ENCODE data around the gene AGAP3. TPM values are rescaled to one million over a fixed set of nuclear protein-coding genes. Genes with fewer than 3 reads are reported as not detected.

AGAP3 gene
- total RNA-seq, 1 donor from 2014 or later = 156 TPM

- H2AFZ ChIP-seq (ENCODE audit: low read depth, low read length) = peak within 1 kb of the TSS; percentile 86
- Mint-ChIP-seq H3K36me3 (ENCODE audit: low read depth, unreplicated experiment) (peaks cover under 1% of the 10 kb centered on the region), H3K4me1 (ENCODE audit: low read depth, unreplicated experiment) (peaks cover 20% of the 10 kb centered on the region), H3K27ac (ENCODE audit: unreplicated experiment) (peak within 1 kb of the TSS; percentile 79), H3K4me3 (ENCODE audit: unreplicated experiment) (peak within 1 kb of the TSS; percentile 88), H3K27me3 (ENCODE audit: low read depth, unreplicated experiment) (no peaks in the 10 kb centered on the region), H3K9me3 (ENCODE audit: unreplicated experiment) (no peaks in the 10 kb centered on the region)
- H3K9me3 ChIP-seq (ENCODE audit: insufficient read depth, low read depth, low read length) = no peaks in the 10 kb centered on the region
- peaks cover 47% of the 10 kb centered on the region for H3K4me1 ChIP-seq (ENCODE audit: insufficient read depth, low read length)
- H3K9ac ChIP-seq (ENCODE audit: low read length) = peak within 1 kb of the TSS; percentile 95
- TF ChIP-seq CTCF (IDR thresholded peaks at IDR 0.05; ENCODE audit: insufficient read depth, low read depth, low read length) = no peak
- TF ChIP-seq EZH2 (IDR thresholded peaks at IDR 0.05; ENCODE audit: insufficient read depth, low read length) = no peak
- H3K4me3 ChIP-seq (ENCODE audit: insufficient read depth, low read depth, low read length) = peak within 1 kb of the TSS; percentile 62
- peaks cover 52% of the 10 kb centered on the region for H3K79me2 ChIP-seq (ENCODE audit: insufficient read depth, low read length)
- H3K4me2 ChIP-seq (ENCODE audit: low read length) = peak within 1 kb of the TSS; percentile 87
- DNase-seq (ENCODE audit: low read depth) = no peak
- FAIRE-seq = no peak
- H3K27ac ChIP-seq (ENCODE audit: low read depth, low read length) = peak within 1 kb of the TSS; percentile 58
- peaks cover 29% of the 10 kb centered on the region for H4K20me1 ChIP-seq (ENCODE audit: insufficient read depth, low read length)
- H3K36me3 ChIP-seq (ENCODE audit: insufficient read depth, low read length) = no peaks in the 10 kb centered on the region
- no peaks in the 10 kb centered on the region for H3K27me3 ChIP-seq (ENCODE audit: insufficient read depth, low read length)
Measured at GRCh38 chr7:151083071-151083823, 3.0 kb upstream of the AGAP3 start, which contains the start of gene TMUB1. Gene TMUB1, minus strand, starts transcription at chr7:151083493. Its CDS starts 930 bp downstream, at chr7:151082563.

GRCh38 chr7:151083824-151084160 lies 2.5 kb upstream of the AGAP3 start:
- Histone ChIP-seq H4K20me1 (ENCODE audit: insufficient read depth, low read length) (peaks cover 29% of the 10 kb centered on the region), H3K9me3 (ENCODE audit: insufficient read depth, low read depth, low read length) (no peaks in the 10 kb centered on the region), H3K9ac (ENCODE audit: low read length) (peak overlapping the region; percentile 95), H3K4me3 (ENCODE audit: insufficient read depth, low read depth, low read length) (peak overlapping the region; percentile 62), H3K27ac (ENCODE audit: low read depth, low read length) (no peak overlapping the region), H3K4me1 (ENCODE audit: insufficient read depth, low read length) (peaks cover 50% of the 10 kb centered on the region), H2AFZ (ENCODE audit: low read depth, low read length) (peak overlapping the region; percentile 86), H3K27me3 (ENCODE audit: insufficient read depth, low read length) (no peaks in the 10 kb centered on the region), H3K79me2 (ENCODE audit: insufficient read depth, low read length) (peaks cover 52% of the 10 kb centered on the region), H3K4me2 (ENCODE audit: low read length) (peak overlapping the region; percentile 87), H3K36me3 (ENCODE audit: insufficient read depth, low read length) (no peaks in the 10 kb centered on the region)
- Mint-ChIP-seq H3K9me3 (ENCODE audit: unreplicated experiment) (no peaks in the 10 kb centered on the region), H3K27ac (ENCODE audit: unreplicated experiment) (no peak overlapping the region), H3K4me3 (ENCODE audit: unreplicated experiment) (peak overlapping the region; percentile 76), H3K27me3 (ENCODE audit: low read depth, unreplicated experiment) (no peaks in the 10 kb centered on the region), H3K36me3 (ENCODE audit: low read depth, unreplicated experiment) (no peaks in the 10 kb centered on the region), H3K4me1 (ENCODE audit: low read depth, unreplicated experiment) (peaks cover 20% of the 10 kb centered on the region)
- TF ChIP-seq CTCF (IDR thresholded peaks at IDR 0.05; ENCODE audit: insufficient read depth, low read depth, low read length) (no peak), EZH2 (IDR thresholded peaks at IDR 0.05; ENCODE audit: insufficient read depth, low read length) (no peak)
- DNase-seq (ENCODE audit: low read depth) = no peak
- no peak for FAIRE-seq

- Mint-ChIP-seq H3K27me3 (ENCODE audit: low read depth, unreplicated experiment) (no peaks in the 10 kb centered on the region), H3K4me3 (ENCODE audit: unreplicated experiment) (peak overlapping the region; percentile 86), H3K9me3 (ENCODE audit: unreplicated experiment) (no peaks in the 10 kb centered on the region), H3K36me3 (ENCODE audit: low read depth, unreplicated experiment) (no peaks in the 10 kb centered on the region), H3K4me1 (ENCODE audit: low read depth, unreplicated experiment) (peaks cover 30% of the 10 kb centered on the region), H3K27ac (ENCODE audit: unreplicated experiment) (peak overlapping the region; percentile 70)
- H3K27me3 ChIP-seq (ENCODE audit: insufficient read depth, low read length) = no peaks in the 10 kb centered on the region
- peak overlapping the region; percentile 47 for H3K4me3 ChIP-seq (ENCODE audit: insufficient read depth, low read depth, low read length)
- no peak overlapping the region for H3K9ac ChIP-seq (ENCODE audit: low read length)
- H3K4me2 ChIP-seq (ENCODE audit: low read length) = peak overlapping the region; percentile 86
- H3K9me3 ChIP-seq (ENCODE audit: insufficient read depth, low read depth, low read length) = no peaks in the 10 kb centered on the region
- DNase-seq (ENCODE audit: low read depth) (no peak), FAIRE-seq (no peak)
- TF ChIP-seq CTCF (IDR thresholded peaks at IDR 0.05; ENCODE audit: insufficient read depth, low read depth, low read length) (no peak), EZH2 (IDR thresholded peaks at IDR 0.05; ENCODE audit: insufficient read depth, low read length) (no peak)
- peaks cover 52% of the 10 kb centered on the region for H3K79me2 ChIP-seq (ENCODE audit: insufficient read depth, low read length)
- H2AFZ ChIP-seq (ENCODE audit: low read depth, low read length) = no peak overlapping the region
- no peaks in the 10 kb centered on the region for H3K36me3 ChIP-seq (ENCODE audit: insufficient read depth, low read length)
- peaks cover 33% of the 10 kb centered on the region for H4K20me1 ChIP-seq (ENCODE audit: insufficient read depth, low read length)
- peaks cover 51% of the 10 kb centered on the region for H3K4me1 ChIP-seq (ENCODE audit: insufficient read depth, low read length)
- no peak overlapping the region for H3K27ac ChIP-seq (ENCODE audit: low read depth, low read length)
Measured at GRCh38 chr7:151085329-151085690, 965 bp upstream of the AGAP3 start.

All from astrocyte (in vitro differentiated cells and primary cell).